SK-N-SH (cell line): Measurements from ENCODE around the gene SCNN1G. TPM values are rescaled to one million over a fixed set of nuclear protein-coding genes. Genes with fewer than 3 reads are reported as not detected.

Source experiments
- CTCF ChIA-PET: fragments of 300-600, 350-600 bp; formaldehyde crosslinking; extraction: SDS; loops from one replicate; lab custom pipeline; 2021; lab: Yijun Ruan, JAX
- POLR2A ChIA-PET: fragments of 350-600 bp; sonication (Branson Sonifier 250); formaldehyde crosslinking; extraction: SDS; loops from one replicate; lab custom pipeline; 2020; ENCODE audit warnings: antibody characterized with exemption, inconsistent platforms; lab: Yijun Ruan, JAX
- DNase-seq: peaks from one replicate; pipeline ENCODE4 v3.0.0; 2012
- H2AFZ ChIP-seq: fragments of 200-600 bp; sonication (generic); 2 replicates; pipeline ENCODE4 v1.8.1; 2016; ENCODE audit warnings: antibody characterized with exemption, mild to moderate bottlenecking, low read depth
- H3F3A ChIP-seq: fragments of 200-600 bp; sonication (generic); replicated peaks from 2 replicates; pipeline ENCODE3; 2016; ENCODE audit warnings: antibody characterized with exemption, mild to moderate bottlenecking; ENCODE audit not compliant: insufficient read depth
- H3K27ac ChIP-seq, 2 experiments: fragments of 200-500 bp in 1 of 2; fragments of 200-600 bp in 1 of 2; sonication (Bioruptor generic) in 1 of 2; sonication (generic), shearing (Covaris generic) in 1 of 2; 2 replicates each; pipeline versions ENCODE4 v1.5.1 to v1.6.1; 2014 to 2016; ENCODE audit warnings: low read depth in 2 of 2, inconsistent platforms in 1 of 2, low read length in 1 of 2, mild to moderate bottlenecking in 1 of 2, mixed read lengths in 1 of 2
- H3K27me3 ChIP-seq: fragments of 200-600 bp; sonication (generic), shearing (Covaris generic); 2 replicates; pipeline ENCODE4 v1.6.1; 2016; ENCODE audit warnings: mixed run types; ENCODE audit not compliant: insufficient read depth
- H3K36me3 ChIP-seq, 2 experiments: fragments of 200-500 bp in 1 of 2; fragments of 200-600 bp in 1 of 2; sonication (Bioruptor generic) in 1 of 2; sonication (generic) in 1 of 2; replicated peaks in 1 of 2; 2 replicates each; pipeline versions ENCODE3 to v1.5.1; 2014 to 2016; ENCODE audit warnings: low read length in 1 of 2, mild to moderate bottlenecking in 1 of 2; ENCODE audit not compliant: insufficient read depth in 2 of 2, control insufficient read depth in 1 of 2
- H3K4me1 ChIP-seq, 2 experiments: fragments of 200-500 bp in 1 of 2; fragments of 200-600 bp in 1 of 2; sonication (Bioruptor generic) in 1 of 2; sonication (generic), shearing (Covaris generic) in 1 of 2; 2 replicates each; pipeline versions ENCODE4 v1.5.1 to v1.6.1; 2014 to 2016; ENCODE audit warnings: low read depth in 1 of 2, low read length in 1 of 2, mixed run types in 1 of 2; ENCODE audit not compliant: insufficient read depth in 2 of 2, control insufficient read depth in 1 of 2
- H3K4me2 ChIP-seq: fragments of 200-600 bp; sonication (generic), shearing (Covaris generic); 2 replicates; pipeline ENCODE4 v1.6.1; 2017; ENCODE audit warnings: mixed run types
- H3K4me3 ChIP-seq, 2 experiments: fragments of 200-500 bp in 1 of 2; fragments of 200-600 bp in 1 of 2; sonication (Bioruptor generic) in 1 of 2; sonication (generic), shearing (Covaris generic) in 1 of 2; 2 replicates each; pipeline versions ENCODE4 v1.5.1 to v1.8.1; 2014 to 2016; ENCODE audit warnings: low read depth in 2 of 2, inconsistent platforms in 1 of 2, low read length in 1 of 2, mild to moderate bottlenecking in 1 of 2, mixed read lengths in 1 of 2, moderate library complexity in 1 of 2
- H3K79me2 ChIP-seq: fragments of 200-600 bp; sonication (generic); 2 replicates; pipeline ENCODE4 v1.8.1; 2017; ENCODE audit warnings: mild to moderate bottlenecking; ENCODE audit not compliant: insufficient read depth
- H3K9ac ChIP-seq: fragments of 200-600 bp; sonication (generic); 2 replicates; pipeline ENCODE4 v1.6.1; 2017; ENCODE audit warnings: mixed run types
- H3K9me2 ChIP-seq: fragments of 200-600 bp; sonication (generic); 2 replicates; pipeline ENCODE4 v1.6.1; 2017; ENCODE audit warnings: mixed run types
- H3K9me3 ChIP-seq: fragments of 200-600 bp; sonication (generic); 2 replicates; pipeline ENCODE4 v1.6.1; 2017; ENCODE audit warnings: mixed run types, mild to moderate bottlenecking, moderate library complexity
- H4K20me1 ChIP-seq: fragments of 200-600 bp; sonication (generic); 2 replicates; pipeline ENCODE4 v1.6.1; 2017; ENCODE audit warnings: mild to moderate bottlenecking, mixed run types; ENCODE audit not compliant: insufficient read depth
- EP300 ChIP-seq, 2 experiments: IDR thresholded peaks; 2 replicates each; pipeline versions ENCODE4 v1.4.0 to v1.6.1; 2012; ENCODE audit warnings: borderline replicate concordance in 1 of 2, low read depth in 1 of 2, low read length in 1 of 2
- EZH2phosphoT487 ChIP-seq: fragments of 200-600 bp; sonication (generic); IDR thresholded peaks from 2 replicates; pipeline ENCODE4 v1.6.1; 2017; ENCODE audit warnings: low read depth, mixed run types, mild to moderate bottlenecking, antibody characterized with exemption, moderate library complexity, borderline replicate concordance
- FOSL2 ChIP-seq: IDR thresholded peaks from 2 replicates; pipeline ENCODE4 v1.4.0; 2012; ENCODE audit warnings: low read depth, mild to moderate bottlenecking, moderate library complexity, borderline replicate concordance
- GABPA ChIP-seq: IDR thresholded peaks from 2 replicates; pipeline ENCODE4 v1.4.0; 2012; ENCODE audit warnings: low read depth, mild to moderate bottlenecking
- NFIC ChIP-seq: IDR thresholded peaks from 2 replicates; pipeline ENCODE4 v1.4.0; 2012; ENCODE audit warnings: borderline replicate concordance
- NRF1 ChIP-seq: IDR thresholded peaks from 2 replicates; pipeline ENCODE4 v1.6.1; 2012; ENCODE audit warnings: low read depth, mild to moderate bottlenecking, low read length
- POLR2AphosphoS5 ChIP-seq: IDR thresholded peaks from 2 replicates; pipeline ENCODE4 v1.6.1; 2012; ENCODE audit warnings: low read depth, low read length
- RXRA ChIP-seq: IDR thresholded peaks from 2 replicates; pipeline ENCODE4 v1.4.0; 2012; ENCODE audit warnings: low read depth, mild to moderate bottlenecking, borderline replicate concordance
- SIN3A ChIP-seq: IDR thresholded peaks from 2 replicates; pipeline ENCODE4 v1.6.1; 2012; ENCODE audit warnings: low read depth, mild to moderate bottlenecking, low read length, moderate library complexity, borderline replicate concordance
- SMC3 ChIP-seq: IDR thresholded peaks from 2 replicates; pipeline ENCODE4 v1.6.1; 2012; ENCODE audit warnings: low read depth, low read length, improper control_type of control experiment
- TAF1 ChIP-seq: IDR thresholded peaks from 2 replicates; pipeline ENCODE4 v1.6.1; 2012; ENCODE audit warnings: low read depth, mild to moderate bottlenecking, low read length, moderate library complexity, borderline replicate concordance
- TCF12 ChIP-seq: IDR thresholded peaks from 2 replicates; pipeline ENCODE4 v1.4.0; 2012
- TEAD4 ChIP-seq: IDR thresholded peaks from 2 replicates; pipeline ENCODE4 v1.4.0; 2012; ENCODE audit warnings: mild to moderate bottlenecking, borderline replicate concordance; ENCODE audit not compliant: insufficient read depth
- WGBS: methylation state at CpG from one replicate; pipeline ENCODE4 v1.1.6; 2017; ENCODE audit warnings: low lambda C conversion rate; 5-methylcytosine and 5-hydroxymethylcytosine counted together
- polyA plus RNA-seq, 3 experiments: library from polyadenylated mRNA; depleted of rRNA; stranded (reverse); fragments of >200 nt; gene quantifications; 2 replicates each; pipeline ENCODE4 v1.2.3, GENCODE V29; 2012
- TF ChIP-seq, protein P1 (sequence below): IDR thresholded peaks from 2 replicates; pipeline ENCODE4 v1.4.0; 2012; ENCODE audit warnings: low read depth, borderline replicate concordance
- TF ChIP-seq, protein P2 (sequence below): IDR thresholded peaks from 2 replicates; pipeline ENCODE4 v1.4.0; 2012; ENCODE audit warnings: low read depth, borderline replicate concordance

SCNN1G gene
- polyA plus RNA-seq, 1 of the 3 experiments (the other 2 are of a cell fraction) = not detected

DNA sequence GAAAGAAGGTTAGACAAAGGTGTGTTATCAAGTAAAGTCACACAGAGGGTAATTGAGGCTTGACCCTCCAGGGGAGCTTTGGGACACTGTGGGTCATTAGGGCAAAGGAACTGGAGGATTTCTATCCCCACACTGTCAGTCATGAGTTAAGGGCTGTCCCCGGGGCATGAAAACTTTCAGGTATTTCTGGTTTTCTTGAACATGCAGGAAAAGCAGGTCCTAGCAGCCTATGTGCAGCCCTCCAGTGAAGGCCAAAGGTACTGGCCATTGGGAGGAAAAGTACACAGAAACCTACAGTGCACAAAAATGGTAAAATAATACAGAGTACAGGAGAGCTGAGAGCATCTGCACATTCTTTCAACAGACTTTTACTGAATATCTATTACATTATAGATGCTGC, 75.1 kb downstream of the SCNN1G start:
- Histone ChIP-seq H4K20me1 (no peaks in the 10 kb centered on the region), H3K27ac (no peak overlapping the region), H3K9me3 (no peaks in the 10 kb centered on the region), H2AFZ (no peak overlapping the region), H3K79me2 (no peaks in the 10 kb centered on the region), H3K9ac (no peak overlapping the region), H3K4me2 (no peak overlapping the region), H3K4me1 (no peaks in the 10 kb centered on the region), H3K36me3 (no peaks in the 10 kb centered on the region), H3K27me3 (no peaks in the 10 kb centered on the region), H3K4me3 (no peak overlapping the region), H3K9me2 (no peaks in the 10 kb centered on the region), H3F3A (no peaks in the 10 kb centered on the region)
- POLR2A ChIA-PET = no interaction called here
- no peak for DNase-seq
- 22% methylated on average over 1 of the region's 1 CpG for WGBS
- CTCF ChIA-PET = no interaction called here
- no peak for TF ChIP-seq EP300 (IDR thresholded peaks at IDR 0.05; ENCODE audit: borderline replicate concordance in 1 of 2, low read depth in 1 of 2, low read length in 1 of 2)
- no peak for TF ChIP-seq EZH2phosphoT487
- TF ChIP-seq, protein P1, sequence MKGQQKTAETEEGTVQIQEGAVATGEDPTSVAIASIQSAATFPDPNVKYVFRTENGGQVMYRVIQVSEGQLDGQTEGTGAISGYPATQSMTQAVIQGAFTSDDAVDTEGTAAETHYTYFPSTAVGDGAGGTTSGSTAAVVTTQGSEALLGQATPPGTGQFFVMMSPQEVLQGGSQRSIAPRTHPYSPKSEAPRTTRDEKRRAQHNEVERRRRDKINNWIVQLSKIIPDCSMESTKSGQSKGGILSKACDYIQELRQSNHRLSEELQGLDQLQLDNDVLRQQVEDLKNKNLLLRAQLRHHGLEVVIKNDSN = no peak
- no peak for TF ChIP-seq TEAD4
- TF ChIP-seq SIN3A = no peak
- TF ChIP-seq NRF1 = no peak
- TF ChIP-seq POLR2AphosphoS5 = no peak
- no peak for TF ChIP-seq SMC3
- no peak for TF ChIP-seq TCF12
- TF ChIP-seq, protein P2, sequence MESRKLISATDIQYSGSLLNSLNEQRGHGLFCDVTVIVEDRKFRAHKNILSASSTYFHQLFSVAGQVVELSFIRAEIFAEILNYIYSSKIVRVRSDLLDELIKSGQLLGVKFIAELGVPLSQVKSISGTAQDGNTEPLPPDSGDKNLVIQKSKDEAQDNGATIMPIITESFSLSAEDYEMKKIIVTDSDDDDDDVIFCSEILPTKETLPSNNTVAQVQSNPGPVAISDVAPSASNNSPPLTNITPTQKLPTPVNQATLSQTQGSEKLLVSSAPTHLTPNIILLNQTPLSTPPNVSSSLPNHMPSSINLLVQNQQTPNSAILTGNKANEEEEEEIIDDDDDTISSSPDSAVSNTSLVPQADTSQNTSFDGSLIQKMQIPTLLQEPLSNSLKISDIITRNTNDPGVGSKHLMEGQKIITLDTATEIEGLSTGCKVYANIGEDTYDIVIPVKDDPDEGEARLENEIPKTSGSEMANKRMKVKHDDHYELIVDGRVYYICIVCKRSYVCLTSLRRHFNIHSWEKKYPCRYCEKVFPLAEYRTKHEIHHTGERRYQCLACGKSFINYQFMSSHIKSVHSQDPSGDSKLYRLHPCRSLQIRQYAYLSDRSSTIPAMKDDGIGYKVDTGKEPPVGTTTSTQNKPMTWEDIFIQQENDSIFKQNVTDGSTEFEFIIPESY = no peak
- no peak for TF ChIP-seq FOSL2
- no peak for TF ChIP-seq TAF1
- no peak for TF ChIP-seq GABPA

DNA sequence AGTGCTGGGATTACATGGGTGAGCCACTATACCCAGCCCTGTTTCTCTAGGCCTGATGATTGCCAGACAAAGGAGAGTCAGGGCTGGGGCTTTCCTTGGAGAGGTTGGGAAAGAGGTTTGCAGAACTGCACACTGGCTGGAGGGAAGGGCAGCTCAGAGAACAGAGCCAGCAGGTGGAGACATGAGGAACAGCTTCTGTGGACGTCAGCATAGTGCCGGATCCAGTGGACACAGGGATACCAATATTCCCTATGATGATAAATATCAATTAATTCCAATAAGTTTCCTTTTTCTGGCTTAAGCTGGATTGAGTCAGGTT, 76.3 kb downstream of the SCNN1G start:
- H4K20me1 ChIP-seq = no peaks in the 10 kb centered on the region
- no peak overlapping the region for H3K4me2 ChIP-seq
- DNase-seq = no peak
- no peaks in the 10 kb centered on the region for H3F3A ChIP-seq
- 44% methylated on average over 2 of the region's 2 CpGs for WGBS
- no peak overlapping the region for H3K9ac ChIP-seq
- no peaks in the 10 kb centered on the region for H3K36me3 ChIP-seq
- no peaks in the 10 kb centered on the region for H3K27me3 ChIP-seq
- H3K79me2 ChIP-seq = no peaks in the 10 kb centered on the region
- no peaks in the 10 kb centered on the region for H3K9me3 ChIP-seq
- no peaks in the 10 kb centered on the region for H3K9me2 ChIP-seq
- no peak overlapping the region for H3K27ac ChIP-seq
- H3K4me1 ChIP-seq = no peaks in the 10 kb centered on the region
- ChIA-PET POLR2A (no interaction called here), CTCF (no interaction called here)
- H2AFZ ChIP-seq = no peak overlapping the region
- no peak overlapping the region for H3K4me3 ChIP-seq
- TF ChIP-seq RXRA = no peak
- no peak for TF ChIP-seq NFIC

Other genes starting within 250 kb of the SCNN1G start
- gene USP31, start 33.3 kb upstream of the SCNN1G start, polyA plus RNA-seq (2012; rRNA removed) = 2.8 and 3.2 TPM in 2 replicates
- gene SCNN1B, start 119.6 kb downstream of the SCNN1G start, polyA plus RNA-seq (2012; rRNA removed) = not detected in 2 replicates